ENCODE data around the gene LPP.

GRCh38 chr3:188819939-188820338, 666.0 kb downstream of the LPP start:
- TF ChIP-seq, protein P1, sequence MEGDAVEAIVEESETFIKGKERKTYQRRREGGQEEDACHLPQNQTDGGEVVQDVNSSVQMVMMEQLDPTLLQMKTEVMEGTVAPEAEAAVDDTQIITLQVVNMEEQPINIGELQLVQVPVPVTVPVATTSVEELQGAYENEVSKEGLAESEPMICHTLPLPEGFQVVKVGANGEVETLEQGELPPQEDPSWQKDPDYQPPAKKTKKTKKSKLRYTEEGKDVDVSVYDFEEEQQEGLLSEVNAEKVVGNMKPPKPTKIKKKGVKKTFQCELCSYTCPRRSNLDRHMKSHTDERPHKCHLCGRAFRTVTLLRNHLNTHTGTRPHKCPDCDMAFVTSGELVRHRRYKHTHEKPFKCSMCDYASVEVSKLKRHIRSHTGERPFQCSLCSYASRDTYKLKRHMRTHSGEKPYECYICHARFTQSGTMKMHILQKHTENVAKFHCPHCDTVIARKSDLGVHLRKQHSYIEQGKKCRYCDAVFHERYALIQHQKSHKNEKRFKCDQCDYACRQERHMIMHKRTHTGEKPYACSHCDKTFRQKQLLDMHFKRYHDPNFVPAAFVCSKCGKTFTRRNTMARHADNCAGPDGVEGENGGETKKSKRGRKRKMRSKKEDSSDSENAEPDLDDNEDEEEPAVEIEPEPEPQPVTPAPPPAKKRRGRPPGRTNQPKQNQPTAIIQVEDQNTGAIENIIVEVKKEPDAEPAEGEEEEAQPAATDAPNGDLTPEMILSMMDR (IDR thresholded peaks at IDR 0.05; ENCODE audit: insufficient read depth, low read length, poor library complexity, severe bottlenecking): no peak
- no peak for TF ChIP-seq EZH2phosphoT487 (conservative IDR thresholded peaks at IDR 0.05; ENCODE audit: low read length)

All from SU-DHL-6 (cell line).